ENCODE results near the gene SLC30A10. TPM values are rescaled to one million over a fixed set of nuclear protein-coding genes. Genes with fewer than 3 reads are reported as not detected.
A peak's percentile ranks its signal among the peaks of the same experiment; 100 is the strongest.

SLC30A10 gene
- total and polyA plus RNA-seq, 2 of the 13 experiments (the other 11 are each of a cell fraction or from before 2014, with no cell fraction given): 20.9 to 30.2 TPM

GRCh38 chr1:219954736-219955421 is 26.5 kb upstream of the SLC30A10 start (continued):
- no peak for TF ChIP-seq BCL3 (CRISPR knock-in tag; IDR thresholded peaks at IDR 0.05)
- peak; percentile 64; the same call in 1 of the 2 replicates for TF ChIP-seq FOXA3 (CRISPR knock-in tag; IDR thresholded peaks at IDR 0.05)
- TF ChIP-seq MIXL1 (CRISPR knock-in tag; IDR thresholded peaks at IDR 0.05): peak; percentile 74; the same call in 1 of the 2 replicates
- TF ChIP-seq NFE2L2 (IDR thresholded peaks at IDR 0.05; ENCODE audit: low read length): no peak
- TF ChIP-seq ZNF138 (CRISPR knock-in tag; IDR thresholded peaks at IDR 0.05; ENCODE audit: low read depth): no peak
- TF ChIP-seq SUZ12 (IDR thresholded peaks at IDR 0.05; ENCODE audit: low read depth, low read length): no peak
- no peak for TF ChIP-seq BCLAF1 (IDR thresholded peaks at IDR 0.05)
- no peak for TF ChIP-seq ZNF713 (CRISPR knock-in tag; IDR thresholded peaks at IDR 0.05)
- no peak for TF ChIP-seq ZC3H13 (CRISPR knock-in tag; IDR thresholded peaks at IDR 0.05)
- no peak for TF ChIP-seq MYNN (CRISPR knock-in tag; IDR thresholded peaks at IDR 0.05; ENCODE audit: low read depth)
- TF ChIP-seq MTERF4 (CRISPR knock-in tag; IDR thresholded peaks at IDR 0.05): no peak
- TF ChIP-seq JUN (CRISPR knock-in tag; IDR thresholded peaks at IDR 0.05): no peak
- no peak for TF ChIP-seq AGO2 (optimal IDR thresholded peaks at IDR 0.05; ENCODE audit: low read depth, low read length)
- TF ChIP-seq ATF3 (CRISPR knock-in tag; IDR thresholded peaks at IDR 0.05): no peak
- TF ChIP-seq MIER2 (CRISPR knock-in tag; IDR thresholded peaks at IDR 0.05): no peak
- TF ChIP-seq ZNF20 (CRISPR knock-in tag; IDR thresholded peaks at IDR 0.05): no peak
- no peak for TF ChIP-seq RBM22 (optimal IDR thresholded peaks at IDR 0.05; ENCODE audit: low read length)
- no peak for TF ChIP-seq ZNF143 (CRISPR knock-in tag; IDR thresholded peaks at IDR 0.05)
- TF ChIP-seq ZKSCAN5 (CRISPR knock-in tag; IDR thresholded peaks at IDR 0.05): no peak
- TF ChIP-seq ZBTB44 (CRISPR knock-in tag; IDR thresholded peaks at IDR 0.05): no peak
- TF ChIP-seq E2F2 (CRISPR knock-in tag; IDR thresholded peaks at IDR 0.05; ENCODE audit: borderline replicate concordance): no peak
- no peak for TF ChIP-seq IRF9 (CRISPR knock-in tag; IDR thresholded peaks at IDR 0.05; ENCODE audit: borderline replicate concordance)
